Measurements from ENCODE around the gene DRAM2.
"Not testable (repeated sequence)": the region's sequence is repeated elsewhere in the genome, so short reads cannot be mapped to it uniquely, and the experiment has no call there.

The DRAM2 gene

DNA sequence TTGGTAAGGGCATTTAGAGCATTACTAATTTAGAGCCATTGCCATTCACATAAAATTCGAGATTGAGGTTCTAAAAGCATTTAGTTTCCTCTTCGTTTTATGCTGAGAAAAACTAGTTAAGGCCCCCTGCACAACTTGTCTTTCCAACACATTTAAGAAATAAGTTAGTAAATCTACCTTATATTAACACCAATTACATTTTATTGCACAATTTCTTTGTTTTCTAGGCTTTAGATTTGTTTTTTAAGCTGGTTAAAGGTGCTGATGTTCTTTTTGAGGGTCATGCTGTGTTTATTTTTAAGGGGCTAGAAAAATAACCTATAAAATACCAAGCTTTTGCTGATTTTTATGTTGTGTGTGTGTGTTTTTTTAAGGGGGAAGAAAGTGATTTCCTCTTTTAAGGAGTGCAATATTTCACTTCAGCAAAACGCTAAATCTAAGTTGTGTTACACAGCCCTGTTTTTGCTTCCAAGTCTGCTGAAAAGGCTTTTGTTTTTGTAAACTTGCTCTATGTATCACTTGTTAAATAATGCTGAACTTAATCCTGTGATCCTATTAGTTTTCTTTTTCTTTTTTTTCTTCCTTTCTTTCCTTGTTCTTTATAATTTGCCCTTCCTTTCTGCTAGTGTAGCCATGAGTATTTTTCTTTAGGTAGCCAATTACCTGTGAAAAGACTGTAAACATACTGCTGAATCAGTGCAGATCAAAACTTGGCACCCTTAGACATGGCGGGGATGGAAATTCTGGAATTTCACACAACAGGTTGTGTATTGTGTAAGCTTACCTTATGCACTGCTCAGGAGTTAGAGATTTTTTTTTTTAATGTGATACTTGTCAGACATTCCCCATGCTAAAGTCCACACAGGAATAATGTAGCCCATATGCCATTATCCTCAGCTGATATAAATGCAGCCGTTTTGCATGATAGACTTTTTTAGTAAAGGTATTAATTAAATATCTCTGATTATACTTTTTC is 1.6 kb upstream of the DRAM2 start:
- DNase-seq = no peak

DNA sequence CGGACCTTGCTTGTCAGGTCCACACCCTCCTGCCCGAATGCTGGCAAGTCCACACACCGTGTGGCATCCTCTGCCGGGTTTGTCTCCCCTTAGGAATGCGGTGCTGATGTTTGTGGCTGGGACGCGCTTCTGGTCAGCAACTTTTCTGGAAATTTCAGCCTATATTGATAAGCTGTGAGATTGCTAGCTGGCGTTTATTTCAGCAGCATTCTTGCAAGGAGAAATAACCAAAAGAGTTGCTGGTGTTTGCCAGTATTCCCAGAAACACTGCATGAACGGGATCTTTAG is 731 bp upstream of the DRAM2 start:
- DNase-seq = no peak

DNA sequence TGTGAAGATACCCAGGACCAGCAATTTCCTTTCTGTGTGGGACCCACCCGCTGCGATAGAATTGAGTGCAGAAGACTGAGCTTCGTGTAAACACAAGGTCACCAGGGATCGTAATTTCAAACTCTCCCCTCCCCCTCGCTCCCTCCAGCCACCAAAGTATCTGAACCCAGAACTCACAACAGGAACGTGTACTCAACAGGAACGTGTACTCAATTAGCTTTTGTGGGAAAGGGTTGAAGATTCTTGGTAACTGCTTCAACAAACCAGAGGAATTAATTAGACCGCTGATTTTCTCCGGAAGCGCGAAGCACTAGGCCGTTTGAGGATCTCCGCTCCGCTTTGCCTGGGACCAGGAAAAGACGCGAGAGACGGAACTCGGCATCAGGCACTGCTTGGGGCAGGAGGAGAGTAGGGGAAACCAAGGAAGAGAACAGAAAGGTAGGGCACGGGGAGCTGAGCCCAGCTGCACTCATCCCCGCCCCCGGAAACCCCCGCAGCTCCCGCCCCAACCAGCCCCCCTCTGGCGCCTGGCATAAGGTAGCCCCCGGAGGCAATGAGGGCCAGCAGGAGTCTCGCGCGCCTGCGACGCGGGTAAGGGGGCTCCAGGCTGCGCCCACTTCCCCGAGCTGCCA is 453 bp downstream of the DRAM2 start:
- peak; percentile 42 for DNase-seq

DNA sequence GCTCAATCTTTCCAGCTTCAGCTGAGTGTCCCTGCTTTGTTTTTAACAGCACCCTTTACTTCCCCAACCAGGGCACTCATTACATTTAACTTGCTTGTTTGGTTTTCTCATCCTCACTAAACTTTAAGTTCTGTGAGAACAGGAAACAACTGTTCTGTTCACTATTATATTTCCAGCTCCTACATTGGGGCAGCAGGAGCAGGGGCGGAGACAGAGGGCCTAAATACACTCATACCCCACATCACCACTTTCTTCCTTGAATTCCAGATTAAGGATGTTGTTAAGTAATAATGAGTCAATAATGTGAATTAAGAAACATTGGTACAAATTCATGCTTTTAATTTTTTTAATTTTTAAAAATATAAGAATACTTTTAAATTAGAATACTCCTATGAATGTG is 6.0 kb downstream of the DRAM2 start:
- DNase-seq = no peak

DNA sequence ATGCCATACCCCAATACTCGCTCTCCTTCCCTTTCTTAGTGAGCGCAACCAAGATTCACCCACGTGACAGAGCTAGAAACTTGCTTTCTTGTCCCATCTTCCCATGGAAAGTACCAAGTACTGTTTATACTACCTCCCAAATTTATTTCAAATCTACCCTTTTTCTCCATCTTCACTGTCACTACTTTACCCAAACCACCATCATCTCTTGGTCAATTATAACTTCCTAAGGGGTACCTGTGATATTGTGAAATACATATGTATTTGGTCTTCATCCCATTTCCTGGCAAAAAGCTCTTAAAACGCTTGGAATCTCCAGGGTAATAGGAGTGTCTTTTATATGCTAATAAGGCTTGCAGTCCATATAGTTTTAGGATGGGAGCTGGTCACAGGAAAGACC is 8.2 kb downstream of the DRAM2 start:
- DNase-seq = no peak

DNA sequence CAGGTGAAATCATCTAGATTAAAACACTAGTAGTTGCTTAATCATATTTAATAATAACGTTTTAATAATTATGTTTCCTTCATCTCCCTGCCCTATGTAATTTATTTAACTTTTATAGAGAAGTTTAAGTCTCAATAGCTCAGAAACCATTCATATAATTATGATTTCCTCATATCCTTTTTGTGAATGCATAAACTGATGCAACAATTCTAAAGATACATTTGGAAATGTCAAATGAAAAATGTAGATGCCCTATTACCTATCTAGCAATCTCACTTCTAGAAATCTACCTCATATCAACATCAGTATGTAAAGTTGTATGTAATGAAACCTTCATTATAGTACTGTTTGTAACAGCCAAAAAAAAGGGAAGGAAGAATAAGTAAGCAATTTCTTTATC is 10.5 kb downstream of the DRAM2 start:
- DNase-seq = no peak

DNA sequence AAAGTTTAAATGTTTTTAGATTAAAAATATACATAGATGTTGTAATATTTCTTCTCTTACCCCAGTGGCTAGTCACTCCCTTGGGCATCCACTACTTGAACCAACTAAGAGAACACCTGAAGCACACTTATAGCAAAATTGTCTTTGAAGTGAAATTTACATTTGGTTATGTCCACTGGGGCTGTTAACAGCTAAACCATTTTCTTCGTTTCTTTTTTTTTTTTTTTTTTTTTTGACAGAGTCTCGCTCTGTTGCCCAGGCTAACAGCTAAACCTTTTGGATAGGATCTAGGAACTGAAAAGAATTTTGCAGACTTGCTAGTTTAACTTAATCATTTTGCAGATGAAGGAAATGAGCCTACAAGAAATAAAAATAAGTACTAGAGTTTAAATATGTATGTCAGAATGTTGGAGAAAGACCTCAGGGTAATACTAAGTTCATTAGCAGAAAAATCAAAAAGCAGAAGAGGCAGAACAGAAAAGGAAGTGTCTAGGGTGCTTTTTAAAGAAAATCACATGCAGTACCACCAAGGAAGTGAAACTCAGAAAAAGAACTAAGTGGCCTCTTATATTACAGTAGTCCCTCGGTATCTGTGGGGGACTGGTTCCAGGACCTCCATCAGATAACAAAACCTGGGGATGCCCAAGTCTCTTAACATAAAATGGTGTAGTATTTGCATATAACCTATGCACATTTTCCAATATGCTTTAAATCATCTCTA is 11.8 kb downstream of the DRAM2 start:
- no peak for DNase-seq

DNA sequence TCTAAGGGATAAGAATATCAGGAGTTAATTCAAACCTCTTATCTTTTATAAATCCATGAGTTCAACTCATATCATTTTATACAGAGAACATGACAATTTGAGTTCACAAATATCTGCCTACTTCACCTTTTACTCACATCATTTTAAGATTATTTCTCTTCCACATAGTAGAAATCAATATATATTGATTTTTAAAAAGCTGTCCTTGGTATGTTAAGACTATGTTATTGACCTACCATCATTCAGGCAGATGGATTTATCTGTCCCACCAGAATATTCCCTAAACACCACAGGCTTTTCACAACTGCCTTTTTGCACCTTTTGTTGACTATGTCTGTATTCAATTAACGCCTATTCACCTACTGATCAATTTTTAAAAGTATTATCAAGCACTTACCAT is 13.5 kb downstream of the DRAM2 start:
- no peak for DNase-seq

DNA sequence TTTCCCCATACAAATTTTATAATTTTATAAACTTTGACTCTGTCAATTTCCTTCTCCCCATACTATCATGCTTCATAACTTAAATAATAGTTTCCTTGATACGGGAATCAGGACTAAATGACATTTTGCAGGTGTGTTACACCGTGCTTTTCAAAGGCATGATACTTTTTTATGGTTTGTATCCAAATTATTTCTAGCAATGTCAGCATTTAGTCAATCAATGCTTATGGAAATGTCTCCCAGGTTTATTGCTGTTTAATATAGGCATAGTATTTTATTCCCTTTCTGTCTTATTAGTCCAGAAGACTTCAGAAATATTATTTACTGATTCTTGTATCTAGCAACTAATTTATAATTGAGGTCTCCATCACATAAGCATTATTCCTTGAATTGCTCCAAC is 23.4 kb downstream of the DRAM2 start:
- no peak for DNase-seq

DNA sequence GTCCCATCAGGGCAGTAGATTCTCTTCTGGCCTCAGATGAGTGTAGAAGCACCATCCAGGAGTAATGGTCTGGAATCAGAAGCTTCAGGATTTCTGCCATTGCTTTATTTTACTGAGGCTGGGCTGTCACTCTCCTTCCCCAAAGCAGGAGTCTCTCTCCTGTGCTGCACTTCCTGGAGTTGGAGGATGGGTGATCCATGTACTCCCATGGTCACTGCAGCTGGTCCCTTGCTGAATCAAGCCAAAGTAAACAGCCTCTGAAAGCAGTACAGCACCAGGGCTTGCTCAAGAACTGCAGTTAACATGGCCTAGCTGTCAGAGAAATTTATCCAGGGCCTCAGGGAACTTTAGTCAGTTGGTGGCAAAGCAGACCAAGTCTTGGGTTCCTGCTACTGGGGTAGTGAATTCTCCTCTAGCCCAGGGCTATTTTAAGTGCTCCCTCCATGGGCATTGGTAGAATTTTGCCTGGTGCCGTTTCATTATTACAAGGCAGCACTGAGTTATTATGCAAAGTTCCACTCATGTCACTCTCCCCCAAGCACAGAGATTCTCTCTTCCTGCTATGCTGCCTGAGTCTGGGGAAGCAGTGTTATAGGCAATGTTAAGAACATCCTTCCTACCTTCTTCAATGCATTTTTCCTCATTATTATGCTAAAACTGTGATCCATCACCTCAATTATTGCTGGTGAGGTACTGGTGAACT is 29.5 kb downstream of the DRAM2 start:
- DNase-seq = no peak

DNA sequence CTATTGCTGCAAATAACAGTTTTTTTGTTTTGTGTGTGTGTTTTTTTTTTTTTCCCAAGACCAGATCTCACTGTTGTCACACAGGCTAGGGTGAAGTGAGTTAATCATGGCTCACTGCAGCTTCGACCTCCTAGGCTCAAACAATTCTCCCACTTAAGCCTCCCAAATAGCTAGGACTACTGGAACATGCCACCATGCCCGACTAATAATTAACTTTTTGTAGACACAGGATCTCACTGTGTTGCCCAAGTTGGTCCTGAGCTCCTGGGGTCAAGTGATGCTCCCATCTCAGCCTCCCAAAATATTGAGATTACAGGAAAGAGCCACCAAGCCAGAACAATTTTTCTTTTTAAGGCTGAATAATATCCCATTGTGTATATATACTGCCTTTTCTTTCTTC is 34.9 kb downstream of the DRAM2 start:
- no peak for DNase-seq

DNA sequence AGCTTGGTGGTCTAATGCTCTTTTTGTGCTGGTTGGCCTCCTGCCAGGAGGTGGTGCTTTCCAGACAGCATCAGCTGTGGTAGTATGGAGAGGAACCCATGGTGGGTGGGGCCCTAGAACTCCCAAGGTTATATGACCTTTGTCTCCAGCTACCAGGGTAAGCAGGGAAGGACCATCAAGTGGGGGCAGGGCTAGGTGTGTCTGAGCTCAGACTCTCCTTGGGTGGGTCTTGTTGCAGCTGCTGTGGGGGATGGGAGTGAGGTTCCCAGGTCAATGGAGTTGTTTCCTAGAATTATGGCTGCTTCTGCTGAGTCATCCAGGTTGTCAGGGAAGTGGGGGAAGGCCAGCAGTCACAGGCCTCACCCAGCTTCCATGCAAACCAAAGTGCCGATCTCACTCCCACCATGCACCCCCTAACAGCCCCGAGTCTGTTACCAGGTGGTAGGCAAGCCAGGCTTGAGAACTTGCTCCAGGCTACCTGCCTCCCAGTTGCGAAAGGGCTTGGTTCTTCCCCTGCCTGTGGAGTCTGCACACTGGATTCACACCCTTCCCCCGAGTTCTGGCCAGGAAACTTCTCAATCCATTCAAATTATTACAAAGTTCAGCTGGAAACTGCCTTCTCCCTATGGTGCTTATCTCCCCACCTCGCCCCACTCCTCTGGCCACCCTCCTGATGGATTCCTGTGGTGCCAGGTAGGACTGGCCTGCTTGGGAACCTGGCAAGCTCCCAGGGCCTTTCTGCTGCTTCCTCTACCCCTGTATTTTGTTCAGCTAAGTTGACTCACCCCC is 37.8 kb downstream of the DRAM2 start:
- DNase-seq = no peak

DNA sequence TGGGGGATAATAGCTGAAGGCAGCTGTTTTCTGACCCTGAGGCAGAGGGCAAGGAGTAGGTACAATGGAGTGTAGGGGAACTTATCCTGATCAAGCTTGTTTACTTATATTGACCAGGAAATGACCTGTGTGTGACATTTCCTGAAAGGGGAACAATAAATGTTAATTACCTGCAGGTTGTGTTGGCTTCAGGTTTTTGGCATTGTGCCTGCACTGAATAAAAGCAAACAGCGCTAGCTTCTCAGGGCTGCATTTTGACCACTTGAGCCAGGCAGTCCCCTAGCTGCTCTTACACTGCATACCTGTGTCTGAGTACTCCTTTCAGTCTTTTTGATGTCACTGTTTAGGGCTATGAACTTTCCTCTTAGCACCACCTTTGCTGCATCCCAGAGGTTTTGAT is 40.6 kb downstream of the DRAM2 start:
- DNase-seq = no peak

DNA sequence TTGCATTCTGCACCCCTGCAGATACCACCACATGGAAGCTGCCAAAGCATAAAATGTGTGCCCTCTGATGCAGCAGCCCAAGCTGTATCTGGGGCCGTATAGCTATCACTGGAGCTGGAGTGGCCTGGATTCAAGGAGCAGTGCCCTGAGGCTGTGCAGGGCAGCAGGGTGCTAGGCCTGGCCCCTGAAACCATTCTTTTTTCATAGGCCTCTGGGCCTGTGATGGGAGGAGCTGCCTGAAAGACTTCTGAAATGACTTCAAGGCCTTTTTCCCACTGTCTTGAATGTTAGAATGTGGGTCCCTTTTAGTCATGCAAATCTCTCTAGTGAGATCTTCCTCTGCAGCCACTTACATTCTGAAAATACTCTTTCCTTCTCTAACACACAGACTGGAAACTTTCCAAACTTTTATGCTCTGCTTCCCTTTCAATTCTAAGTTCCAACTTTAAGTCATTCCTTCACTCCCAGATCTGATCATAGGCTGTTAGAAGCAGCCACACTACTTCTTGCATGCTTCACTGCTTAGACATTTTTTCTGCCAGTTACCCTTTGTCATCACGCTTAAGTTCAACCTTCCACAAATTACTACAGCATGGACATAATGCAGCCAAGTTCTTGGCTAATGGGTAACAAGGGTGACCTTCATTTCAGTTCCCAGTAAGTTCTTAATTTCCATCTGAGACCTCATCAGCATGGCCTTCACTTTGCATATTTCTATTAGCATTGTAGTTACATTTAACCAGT is 42.4 kb downstream of the DRAM2 start:
- DNase-seq = no peak

DNA sequence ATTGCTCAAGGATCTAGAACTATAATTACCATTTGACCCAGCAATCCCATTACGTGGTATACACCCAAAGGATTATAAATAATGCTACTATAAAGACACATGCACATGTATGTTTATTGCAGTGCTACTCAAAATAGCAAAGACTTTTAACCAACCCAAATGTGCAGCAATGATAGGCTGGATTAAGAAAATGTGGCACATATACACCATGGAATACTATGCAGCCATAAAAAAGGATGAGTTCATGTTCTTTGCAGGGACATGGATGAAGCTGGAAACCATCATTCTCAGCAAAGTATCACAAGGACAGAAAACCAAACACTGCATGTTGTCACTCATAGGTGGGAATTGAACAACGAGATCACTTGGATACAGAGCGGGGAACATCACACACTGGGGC is 44.5 kb downstream of the DRAM2 start:
- not testable (repeated sequence) for DNase-seq

DNA sequence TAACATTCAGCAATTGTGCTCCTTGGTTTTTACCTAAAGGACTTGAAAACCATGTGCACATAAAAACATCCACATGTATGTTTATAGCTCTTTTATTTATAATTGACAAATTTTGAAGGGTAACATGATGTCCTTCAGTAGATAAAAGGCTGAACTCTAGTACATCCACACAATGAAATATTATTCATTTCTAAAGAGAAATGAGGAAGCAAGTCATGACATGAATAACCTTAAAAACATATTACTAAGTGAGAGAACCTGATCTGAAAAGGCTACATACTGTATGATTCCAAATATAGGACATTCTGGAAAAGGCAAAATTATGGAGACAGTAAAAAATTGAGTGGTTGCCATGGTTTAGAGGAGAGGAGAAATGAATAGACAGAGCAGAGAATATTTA is 50.3 kb downstream of the DRAM2 start:
- DNase-seq = no peak

DNA sequence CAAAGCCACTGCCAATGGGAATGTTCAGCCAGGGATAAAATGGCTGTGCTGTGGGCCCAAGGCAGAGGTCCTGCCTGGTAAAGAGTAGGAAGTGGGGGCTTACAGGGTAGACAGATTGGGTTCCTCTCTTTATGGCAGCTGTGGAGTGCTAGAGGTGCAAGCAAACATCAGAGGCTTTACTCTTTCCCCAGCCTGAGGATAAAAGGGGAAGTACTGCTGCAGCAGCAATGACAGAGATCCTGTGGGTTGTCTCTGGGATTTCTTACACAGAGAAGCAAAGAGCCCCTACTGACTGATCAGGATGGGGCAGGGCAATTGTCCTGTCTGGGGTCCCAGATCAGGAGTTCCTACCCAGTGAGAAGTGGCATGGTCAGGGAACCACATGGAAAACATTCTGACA is 54.2 kb downstream of the DRAM2 start:
- DNase-seq = no peak

DNA sequence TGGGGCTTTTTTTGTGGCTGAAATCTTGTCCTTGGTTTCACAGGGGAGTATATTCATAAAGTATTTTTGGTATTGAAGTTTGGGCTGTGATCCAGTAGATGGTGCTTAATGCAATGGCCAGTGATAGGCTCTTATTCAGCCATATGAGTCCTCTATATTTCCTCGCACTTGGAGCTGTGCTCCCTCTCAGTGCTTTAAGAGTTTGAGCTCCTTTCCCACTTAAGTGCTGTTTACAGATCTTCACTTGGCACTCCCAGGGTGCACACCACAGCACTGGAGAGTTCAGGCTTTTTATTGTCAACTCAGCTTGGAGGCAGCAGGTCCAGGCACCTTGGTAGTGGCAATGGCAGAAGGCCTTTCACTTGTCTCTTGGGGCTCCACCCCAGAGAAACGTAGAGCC is 54.9 kb downstream of the DRAM2 start:
- no peak for DNase-seq

DNA sequence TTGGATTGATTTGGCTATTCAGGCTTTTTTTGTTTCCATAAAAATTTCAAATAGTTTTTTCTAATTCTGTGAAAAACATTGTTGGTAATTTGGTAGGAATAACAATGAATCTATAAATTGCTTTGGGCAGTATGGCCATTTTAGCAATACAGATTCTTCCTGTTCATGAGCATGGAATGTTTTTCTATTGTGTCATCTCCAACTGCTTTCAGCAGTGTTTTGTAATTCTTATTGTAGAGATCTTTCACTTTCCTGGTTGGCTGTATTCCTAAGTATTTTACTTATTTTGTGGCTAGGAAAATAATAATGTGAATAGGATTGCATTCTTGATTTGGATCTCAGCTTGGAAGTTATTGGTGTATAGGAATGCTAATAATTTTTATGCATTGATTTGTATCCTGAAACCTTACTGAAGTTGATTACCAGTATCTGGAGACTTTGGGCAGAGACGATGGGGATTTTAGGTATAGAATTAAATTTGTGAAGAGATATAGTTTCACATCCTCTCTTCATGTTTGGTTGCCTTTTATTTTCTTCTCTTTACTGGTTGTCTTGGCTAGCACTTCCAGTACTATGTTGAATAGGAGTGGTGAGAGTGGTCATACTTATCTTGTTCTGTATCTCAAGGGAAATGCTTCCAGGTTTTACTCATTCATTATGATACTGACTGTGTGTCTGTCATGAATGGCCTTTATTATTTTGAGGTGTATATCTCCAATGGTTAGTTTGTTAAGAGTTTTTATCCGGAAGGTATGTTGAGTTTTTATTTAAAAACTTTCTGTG is 57.3 kb downstream of the DRAM2 start:
- no peak for DNase-seq

DNA sequence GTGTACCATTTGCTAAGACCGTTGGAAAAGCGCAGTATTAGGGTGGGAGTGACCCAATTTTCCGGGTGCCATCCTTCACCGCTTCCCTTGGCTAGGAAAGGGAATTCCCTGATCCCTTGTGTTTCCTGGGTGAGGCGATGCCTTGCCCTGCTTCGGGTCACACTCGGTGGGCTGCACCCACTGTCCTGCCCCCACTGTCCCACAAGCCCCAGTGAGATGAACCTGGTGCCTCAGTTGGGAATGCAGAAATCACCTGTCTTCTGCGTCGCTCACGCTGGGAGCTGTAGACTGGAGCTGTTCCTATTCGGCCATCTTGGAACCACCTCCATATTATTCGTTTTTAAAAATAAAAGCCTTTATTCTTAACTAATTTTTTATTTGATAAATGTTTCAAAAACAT is 60.6 kb downstream of the DRAM2 start:
- DNase-seq = not testable (repeated sequence)

DNA sequence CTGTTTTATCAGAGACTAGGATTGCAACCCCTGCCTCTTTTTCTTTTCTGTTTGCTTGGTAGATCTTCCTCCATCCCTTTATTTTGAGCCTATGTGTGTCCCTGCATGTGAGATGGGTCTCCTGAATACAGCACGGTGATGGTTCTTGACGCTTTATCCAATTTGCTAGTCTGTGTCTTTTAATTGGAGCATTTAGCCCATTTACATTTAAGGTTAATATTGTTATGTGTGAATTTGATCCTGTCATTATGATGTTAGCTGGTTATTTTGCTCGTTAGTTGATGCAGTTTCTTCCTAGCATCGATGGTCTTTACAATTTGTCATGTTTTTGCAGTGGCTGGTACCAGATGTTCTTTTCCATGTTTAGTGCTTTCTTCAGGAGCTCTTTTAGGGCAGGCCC is 62.6 kb downstream of the DRAM2 start:
- DNase-seq = not testable (repeated sequence)

Data from CD4-positive, alpha-beta T cell treated with Interleukin-6 for 4 hours (primary cell).